WI38 (cell line): ENCODE measurements around the gene CNTN5.

Experiments
- H3K4me3 ChIP-seq: 2 replicates; pipeline ENCODE4 v1.5.1; 2011; ENCODE audit warnings: low read depth, mild to moderate bottlenecking, control low read depth, low read length
- TF ChIP-seq, protein P1 (sequence below): IDR thresholded peaks from 2 replicates; pipeline ENCODE4 v1.5.1; 2012; ENCODE audit warnings: low read depth, mild to moderate bottlenecking, control low read depth, low read length

The CNTN5 gene

GRCh38 chr11:100095809-100096208, 1075.1 kb downstream of the CNTN5 start:
- TF ChIP-seq, protein P1, sequence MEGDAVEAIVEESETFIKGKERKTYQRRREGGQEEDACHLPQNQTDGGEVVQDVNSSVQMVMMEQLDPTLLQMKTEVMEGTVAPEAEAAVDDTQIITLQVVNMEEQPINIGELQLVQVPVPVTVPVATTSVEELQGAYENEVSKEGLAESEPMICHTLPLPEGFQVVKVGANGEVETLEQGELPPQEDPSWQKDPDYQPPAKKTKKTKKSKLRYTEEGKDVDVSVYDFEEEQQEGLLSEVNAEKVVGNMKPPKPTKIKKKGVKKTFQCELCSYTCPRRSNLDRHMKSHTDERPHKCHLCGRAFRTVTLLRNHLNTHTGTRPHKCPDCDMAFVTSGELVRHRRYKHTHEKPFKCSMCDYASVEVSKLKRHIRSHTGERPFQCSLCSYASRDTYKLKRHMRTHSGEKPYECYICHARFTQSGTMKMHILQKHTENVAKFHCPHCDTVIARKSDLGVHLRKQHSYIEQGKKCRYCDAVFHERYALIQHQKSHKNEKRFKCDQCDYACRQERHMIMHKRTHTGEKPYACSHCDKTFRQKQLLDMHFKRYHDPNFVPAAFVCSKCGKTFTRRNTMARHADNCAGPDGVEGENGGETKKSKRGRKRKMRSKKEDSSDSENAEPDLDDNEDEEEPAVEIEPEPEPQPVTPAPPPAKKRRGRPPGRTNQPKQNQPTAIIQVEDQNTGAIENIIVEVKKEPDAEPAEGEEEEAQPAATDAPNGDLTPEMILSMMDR: no peak
- H3K4me3 ChIP-seq: no peak overlapping the region

- no peak overlapping the region for H3K4me3 ChIP-seq
- TF ChIP-seq, protein P1: no peak
Observed at GRCh38 chr11:100098560-100098959, 1077.8 kb downstream of the CNTN5 start.

DNA sequence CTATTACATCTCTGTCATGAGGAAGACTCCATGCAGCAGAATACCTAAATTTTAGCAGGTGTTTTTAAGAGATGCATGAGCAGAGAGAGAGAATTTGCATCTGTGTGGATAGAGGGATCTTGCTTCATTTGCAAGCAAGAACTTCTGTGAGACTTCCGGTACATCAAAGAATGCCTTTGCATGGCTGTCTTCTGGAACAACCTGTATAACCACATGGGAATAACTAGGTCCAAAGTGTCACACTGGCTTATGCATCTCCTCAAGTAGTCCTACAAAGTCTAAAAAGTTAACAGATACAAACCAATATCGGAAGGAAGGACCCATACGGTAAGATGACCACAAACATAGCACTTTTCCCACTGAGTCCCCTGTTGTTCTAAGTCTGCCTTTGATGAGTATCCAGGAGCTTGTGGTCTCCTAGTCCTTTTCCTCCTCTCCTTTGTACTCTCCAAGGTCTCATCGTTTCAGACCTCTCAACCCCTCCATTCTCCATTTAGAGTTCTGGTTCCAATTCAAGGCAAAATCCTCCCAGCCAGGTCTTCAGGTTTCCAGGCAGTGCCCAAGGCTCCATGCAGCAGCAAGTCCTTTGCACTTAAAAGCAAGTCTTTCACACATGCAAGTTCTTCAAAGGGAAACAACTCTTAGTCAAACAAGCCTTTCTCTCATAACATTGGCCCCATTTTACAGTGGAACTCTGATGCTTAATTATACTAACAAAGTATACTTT, 1084.7 kb downstream of the CNTN5 start:
- TF ChIP-seq, protein P1: no peak
- no peak overlapping the region for H3K4me3 ChIP-seq

DNA sequence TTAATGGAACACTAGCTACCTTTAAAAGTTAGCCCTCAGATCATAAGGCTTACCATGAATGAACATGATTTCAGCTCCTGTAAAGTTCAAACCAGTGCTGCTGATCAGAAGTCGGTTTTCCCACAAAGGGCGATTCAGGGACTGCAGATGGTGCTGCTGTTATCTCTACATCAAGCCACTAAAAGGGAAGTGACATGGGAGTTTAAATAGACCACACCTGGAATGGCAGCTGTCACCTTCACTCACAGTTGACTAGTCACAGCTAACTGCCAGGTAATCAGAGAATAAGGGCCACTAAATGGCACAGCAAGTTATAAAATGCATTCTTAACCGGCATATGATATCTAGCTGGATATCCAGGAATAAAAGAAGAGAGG, 1085.2 kb downstream of the CNTN5 start:
- TF ChIP-seq, protein P1: no peak
- no peak overlapping the region for H3K4me3 ChIP-seq

- TF ChIP-seq, protein P1: no peak
- H3K4me3 ChIP-seq: no peak overlapping the region
Observed at GRCh38 chr11:100119176-100119575, 1098.4 kb downstream of the CNTN5 start.

DNA sequence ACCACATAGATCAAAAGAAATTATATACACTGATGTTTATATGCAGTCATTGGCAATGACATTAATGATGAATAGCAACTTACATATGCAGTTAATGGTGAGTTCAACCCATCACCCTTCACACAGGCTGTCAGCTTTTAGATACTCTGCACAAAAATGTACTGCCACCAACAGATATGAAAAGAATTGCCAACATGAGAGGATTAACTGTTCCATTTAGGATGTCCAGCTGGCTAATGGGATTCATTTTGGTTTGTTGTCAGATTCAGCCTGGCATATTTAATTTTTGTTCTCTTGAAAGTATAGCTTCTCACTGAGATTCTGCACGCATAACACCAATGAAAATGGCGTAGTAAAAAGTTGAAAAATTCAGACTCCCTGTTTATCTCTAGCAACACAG, 1112.4 kb downstream of the CNTN5 start:
- H3K4me3 ChIP-seq: no peak overlapping the region
- TF ChIP-seq, protein P1: no peak

DNA sequence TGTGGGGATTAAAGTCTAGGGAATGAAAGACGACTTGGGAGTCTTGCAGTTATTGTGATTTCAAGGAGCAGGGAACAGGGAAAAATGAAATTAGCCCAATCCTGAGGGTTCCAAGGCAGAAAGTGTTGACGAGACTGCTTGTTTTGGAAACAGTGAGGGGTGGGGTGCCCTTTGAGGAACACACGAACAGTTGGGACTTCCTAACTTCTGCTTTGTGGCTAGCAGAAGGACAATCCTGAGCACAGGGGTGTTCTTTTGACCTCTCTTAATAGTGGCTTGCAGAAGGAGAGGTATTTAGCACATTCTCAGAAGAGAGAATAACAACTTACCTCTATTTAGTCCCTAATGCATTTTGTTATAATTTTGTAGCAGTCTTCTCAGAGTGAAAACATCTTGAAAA, 1120.5 kb downstream of the CNTN5 start:
- TF ChIP-seq, protein P1: no peak
- no peak overlapping the region for H3K4me3 ChIP-seq
